ENCODE data around the gene ABL2.
"Not testable (repeated sequence)": the region's sequence is repeated elsewhere in the genome, so short reads cannot be mapped to it uniquely, and the experiment has no call there.

The ABL2 gene

DNA sequence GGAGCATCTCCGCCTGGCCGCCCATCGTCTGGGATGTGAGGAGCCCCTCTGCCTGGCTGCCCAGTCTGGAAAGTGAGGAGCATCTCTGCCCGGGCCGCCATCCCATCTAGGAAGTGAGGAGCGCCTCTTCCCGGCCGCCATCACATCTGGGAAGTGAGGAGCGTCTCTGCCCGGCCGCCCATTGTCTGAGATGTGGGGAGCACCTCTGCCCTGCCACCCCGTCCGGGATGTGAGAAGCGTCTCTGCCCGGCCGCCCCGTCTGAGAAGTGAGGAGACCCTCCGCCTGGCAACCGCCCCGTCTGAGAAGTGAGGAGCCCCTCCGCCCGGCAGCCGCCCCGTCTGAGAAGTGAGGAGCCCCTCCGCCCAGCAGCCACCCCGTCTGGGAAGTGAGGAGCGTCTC lies 94.3 kb downstream of the ABL2 start:
- not testable (repeated sequence) for DNase-seq (ENCODE audit: low spot score)

DNA sequence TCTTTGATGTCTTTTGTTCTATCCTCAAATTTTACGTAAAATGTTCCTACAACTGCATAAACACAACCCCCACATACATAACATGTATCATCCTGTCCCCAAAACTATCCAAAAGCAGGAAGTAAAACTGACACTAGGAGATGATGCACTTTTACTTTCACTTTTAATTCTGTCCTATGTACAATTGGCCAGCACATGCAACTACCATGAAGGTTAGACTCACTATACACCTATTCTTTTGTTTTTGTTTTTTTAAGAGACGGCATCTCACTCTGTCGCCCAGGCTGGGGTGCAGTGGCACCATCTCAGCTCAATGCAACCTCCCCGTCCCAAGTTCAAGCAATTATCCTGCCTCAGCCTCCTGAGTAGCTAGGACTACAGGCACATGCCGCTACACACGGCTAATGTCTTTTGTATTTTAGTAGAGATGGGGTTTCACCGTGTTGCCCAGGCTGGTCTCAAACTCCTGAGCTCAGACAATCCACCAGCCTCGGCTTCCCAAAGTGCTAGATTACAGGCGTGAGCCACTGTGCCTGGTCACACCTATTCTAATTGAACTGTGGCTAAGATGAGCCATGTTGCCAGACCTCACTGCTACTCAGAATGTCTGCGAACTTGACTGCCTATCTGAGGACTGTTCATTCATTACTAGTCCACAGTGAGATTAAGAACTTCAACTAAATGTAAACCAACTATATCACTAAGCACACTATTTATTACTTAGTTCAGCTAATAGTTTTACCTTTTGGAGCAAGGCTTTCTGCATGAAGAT lies 99.6 kb downstream of the ABL2 start:
- no peak for DNase-seq (ENCODE audit: low spot score)

DNA sequence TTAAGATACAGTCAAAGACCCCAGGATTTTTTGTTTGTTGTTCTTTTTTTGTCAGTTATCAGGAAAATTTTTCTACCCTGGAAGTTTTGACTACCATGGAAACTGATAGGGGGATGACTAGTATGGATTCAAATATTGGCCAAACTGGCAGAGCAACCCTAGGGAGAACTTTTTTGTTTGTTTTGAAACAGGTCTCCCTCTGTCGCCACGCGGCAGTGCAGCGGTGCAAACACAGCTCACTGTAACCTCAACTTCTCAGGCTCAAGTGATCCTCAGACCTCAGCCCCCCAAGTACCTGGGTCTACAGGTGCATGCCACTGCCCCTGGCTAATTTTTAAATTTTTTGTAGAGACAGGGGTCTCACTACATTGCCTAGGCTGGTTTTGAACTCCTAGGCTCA lies 101.0 kb downstream of the ABL2 start:
- no peak for DNase-seq (ENCODE audit: low spot score)

DNA sequence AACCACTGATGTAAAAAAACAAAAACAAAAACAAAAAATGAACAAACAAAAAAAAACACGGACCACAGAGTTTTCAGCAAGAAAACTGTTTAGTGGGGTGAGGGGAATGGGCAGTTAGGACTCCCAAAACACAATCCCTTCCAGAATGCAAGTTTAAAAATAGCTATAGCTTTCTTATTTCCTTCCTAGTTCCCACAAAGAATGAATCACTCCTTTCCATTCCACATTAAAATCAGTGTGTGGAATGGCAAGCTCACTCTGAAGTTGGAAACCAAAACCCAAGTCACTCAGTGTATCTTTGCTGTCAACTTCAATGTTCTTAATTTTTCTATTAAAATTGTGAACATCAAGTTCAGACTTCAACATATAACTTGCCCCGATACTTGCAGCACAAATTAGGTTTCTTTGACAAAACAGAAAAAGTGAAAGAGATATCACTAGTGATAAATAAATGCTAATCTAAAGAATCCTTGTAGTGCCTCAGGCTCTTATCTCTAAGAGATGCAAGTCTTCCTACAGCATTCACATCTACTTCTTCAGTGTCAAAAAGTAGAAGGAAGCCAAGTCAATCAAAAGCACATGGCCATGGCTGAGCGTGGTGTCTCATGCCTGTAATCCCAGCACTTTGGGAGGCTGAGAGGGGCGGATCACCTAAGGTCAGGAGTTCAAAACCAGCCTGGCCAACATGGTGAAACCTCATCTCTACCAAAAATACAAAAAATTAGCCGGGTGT lies 102.1 kb downstream of the ABL2 start:
- no peak for DNase-seq (ENCODE audit: low spot score)

DNA sequence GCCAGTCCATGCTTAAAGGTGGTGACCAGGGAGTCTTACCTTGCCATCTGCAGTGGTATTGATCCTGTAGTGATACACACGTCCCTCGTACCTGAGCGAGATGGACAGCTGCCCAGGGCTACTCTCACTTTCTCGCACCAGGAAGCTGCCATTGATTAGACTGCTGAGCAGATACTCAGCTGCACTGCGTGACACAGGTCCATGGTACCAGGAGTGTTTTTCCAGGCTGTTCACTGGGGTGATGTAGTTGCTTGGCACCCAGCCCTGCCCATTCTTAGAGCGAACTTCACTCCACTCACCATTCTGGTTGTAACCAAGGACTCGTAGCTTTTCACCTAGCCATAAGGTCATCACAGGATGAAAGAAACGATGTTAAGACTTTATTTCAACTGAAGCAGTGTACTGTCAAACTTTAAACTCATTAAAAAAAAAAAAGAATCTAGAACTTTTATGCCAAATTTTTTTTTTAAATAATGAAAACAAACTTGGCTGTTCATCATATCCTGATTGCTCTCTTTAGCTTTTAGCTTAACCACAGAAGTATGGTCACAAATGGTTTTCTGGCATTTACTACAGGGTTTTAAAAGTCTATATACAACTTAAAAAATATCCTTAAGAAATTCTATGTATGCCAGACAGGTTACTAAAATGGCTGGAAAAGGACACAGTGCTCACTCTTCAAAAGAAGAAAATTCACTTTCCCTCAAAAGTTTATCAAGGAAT lies 103.0 kb downstream of the ABL2 start:
- no peak for DNase-seq (ENCODE audit: low spot score)

DNA sequence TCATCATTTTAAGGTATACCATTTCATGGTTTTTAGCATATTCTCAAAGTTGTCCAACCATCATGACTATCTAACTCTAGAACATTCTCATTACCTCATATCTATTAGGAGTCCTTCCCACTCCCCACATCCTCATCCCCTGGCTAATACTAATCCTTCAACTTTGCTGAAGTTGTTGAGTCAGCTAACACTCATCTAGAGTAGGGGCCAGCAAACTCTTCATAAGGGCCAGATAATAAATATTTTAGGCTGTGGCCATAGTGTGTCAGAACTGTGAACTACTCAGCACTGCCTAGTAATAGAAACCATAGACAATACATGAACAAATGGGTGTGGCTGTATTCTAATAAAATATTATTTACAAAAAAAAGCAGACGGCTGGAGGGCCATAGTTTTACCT lies 104.6 kb downstream of the ABL2 start:
- no peak for DNase-seq (ENCODE audit: low spot score)

DNA sequence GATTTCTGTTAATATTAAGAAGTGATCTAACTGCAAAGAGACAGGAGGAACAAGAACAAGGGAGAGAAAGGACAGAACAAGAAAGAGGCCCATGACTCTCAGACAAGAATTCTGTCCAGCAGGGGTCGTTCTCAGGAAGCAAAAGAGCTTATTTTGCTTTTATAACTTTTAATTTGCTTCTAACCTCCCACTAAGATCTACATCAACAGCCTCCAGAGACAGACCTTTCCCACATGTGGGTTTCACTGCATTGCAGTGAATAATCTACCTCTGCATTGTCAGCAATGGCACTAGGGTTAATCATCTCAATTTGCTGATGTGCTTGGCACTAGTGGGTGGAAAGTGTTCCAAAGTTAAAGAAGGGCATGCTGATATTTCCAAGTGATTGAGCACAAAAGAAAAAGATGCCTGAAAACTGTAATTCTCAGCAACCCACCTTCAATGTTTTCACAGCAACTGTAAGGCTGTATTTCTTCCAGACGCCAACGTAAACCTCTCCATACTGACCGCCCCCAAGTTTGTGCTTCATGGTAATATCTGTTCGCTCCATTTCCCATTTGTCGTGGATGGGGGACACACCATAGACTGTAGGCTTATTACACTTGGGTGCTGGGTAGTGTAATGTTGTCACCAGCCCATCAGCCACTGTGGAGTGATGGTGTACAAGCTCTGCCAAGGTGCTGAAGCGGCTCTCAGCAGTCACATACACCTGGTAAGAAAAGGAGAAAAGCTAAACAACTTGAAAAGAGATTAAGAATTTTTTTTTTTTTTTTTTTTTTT lies 108.1 kb downstream of the ABL2 start:
- no peak for DNase-seq (ENCODE audit: low spot score)

DNA sequence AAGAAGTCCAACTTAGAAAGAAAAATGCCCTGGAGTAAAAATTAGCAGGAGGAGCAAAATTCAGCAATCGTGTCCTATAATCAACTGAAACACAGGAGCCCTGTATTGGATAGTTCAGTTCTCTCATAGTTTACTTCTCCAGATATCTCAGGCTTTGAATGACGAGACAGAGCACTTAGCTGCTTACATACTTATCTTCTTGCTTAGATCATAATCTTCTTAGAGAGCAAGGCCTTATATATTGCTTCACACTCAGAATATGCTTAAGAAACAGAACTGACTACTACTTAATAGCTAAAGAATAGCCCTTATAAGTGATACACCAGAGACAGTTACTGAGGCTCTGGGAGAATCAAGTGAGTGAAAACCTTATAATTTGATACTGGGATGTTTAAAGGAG lies 108.7 kb downstream of the ABL2 start:
- DNase-seq (ENCODE audit: low spot score) = no peak

DNA sequence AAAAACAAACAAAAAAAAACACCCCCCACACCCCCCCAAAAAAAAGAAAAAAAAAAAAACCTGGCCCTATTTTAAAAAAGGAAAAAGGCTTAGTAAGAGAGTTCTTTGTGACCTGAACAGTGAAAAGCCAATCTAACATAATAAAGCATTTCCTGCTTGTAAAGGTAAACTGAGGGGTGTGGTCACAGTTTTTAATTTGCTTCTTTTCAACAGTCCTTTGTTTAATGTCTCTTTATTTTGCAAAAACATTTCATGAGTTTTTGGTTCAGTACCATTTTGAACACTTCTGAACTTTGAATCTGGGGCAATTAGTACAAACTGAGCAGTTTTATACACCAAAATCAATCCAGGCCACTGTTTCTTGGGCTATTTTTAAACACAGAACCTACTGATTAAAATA lies 110.0 kb downstream of the ABL2 start:
- no peak for DNase-seq (ENCODE audit: low spot score)

DNA sequence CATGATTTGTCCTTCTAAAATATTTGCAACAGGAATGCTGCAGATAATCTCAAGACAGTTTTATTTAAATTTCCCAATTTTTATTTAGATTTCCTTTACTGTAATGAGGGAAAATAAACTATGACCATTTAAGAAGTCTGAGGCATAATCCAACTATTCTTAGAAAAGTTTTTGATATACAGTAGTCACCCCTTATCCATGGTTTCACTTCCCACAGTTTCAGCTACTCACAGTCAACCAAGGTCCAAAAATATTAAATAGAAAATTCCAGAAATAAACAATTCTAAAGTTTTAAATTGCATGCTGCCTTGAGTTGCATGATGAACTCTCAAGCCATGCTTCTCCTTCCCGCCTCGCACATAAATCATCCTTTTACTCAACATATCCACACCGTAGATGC lies 114.3 kb downstream of the ABL2 start:
- DNase-seq (ENCODE audit: low spot score) = no peak

DNA sequence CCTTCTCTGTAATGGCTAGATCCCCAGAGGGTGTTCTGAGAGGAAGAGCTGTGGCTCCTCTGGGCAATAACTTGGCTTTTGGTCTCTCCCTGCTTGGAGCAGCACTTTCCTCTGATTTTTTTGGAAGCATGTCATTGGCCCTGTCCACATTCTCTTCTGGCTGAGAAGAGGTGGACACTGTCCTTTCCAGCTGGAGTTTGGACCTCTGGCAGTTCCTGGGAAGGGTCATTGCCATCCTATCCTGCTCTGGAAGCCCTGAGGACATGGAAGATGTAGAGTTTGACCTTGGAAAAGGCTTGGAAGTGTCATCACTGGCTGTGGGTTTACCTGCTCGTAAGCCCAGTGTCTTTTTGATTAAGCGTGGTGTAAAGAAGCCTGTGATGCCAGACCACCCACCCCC lies 120.8 kb downstream of the ABL2 start:
- no peak for DNase-seq (ENCODE audit: low spot score)

DNA sequence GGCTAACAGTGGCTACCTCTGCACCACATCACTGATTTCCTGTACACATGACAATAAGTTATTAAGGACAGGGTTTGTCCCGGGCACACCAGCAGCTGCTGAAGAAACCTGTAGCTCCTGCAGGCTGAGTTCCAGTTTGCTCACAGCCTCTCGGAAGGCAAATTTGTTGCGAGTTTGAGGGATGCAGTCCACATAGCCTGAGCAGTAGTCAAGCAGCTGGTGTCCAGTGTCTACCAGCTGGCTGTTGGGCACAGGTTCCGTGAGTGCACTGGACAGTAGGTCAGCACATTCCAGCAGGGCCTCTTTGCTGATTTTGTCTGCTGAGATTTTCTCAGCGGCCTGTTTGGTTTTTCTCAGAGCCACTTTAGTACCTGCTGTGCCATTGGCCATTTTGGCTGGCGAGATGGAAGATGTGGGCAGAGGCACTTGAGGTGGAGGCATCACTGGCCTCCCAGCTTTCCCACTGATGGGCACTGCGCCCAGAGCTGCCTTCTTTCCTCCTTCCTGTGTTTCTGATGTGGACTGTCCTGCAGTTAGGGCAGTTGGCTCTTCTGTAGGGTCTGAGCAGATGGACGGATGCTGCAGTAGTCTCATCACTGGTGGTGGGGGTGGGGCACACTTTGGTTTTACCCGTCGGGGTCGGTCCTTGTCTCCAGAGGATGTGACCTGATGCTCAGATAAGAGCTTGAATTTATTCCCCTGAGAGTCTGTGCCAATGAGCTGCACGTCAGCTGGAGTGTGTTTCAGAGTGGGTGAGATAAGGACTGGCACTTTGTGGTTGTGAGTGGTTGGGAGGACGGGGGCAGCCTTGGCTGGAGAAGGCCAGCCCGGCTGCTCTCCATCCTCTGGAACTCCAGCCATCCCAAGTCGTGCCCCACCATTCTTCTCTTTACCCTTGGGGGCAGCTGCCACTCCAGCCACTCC lies 121.5 kb downstream of the ABL2 start:
- DNase-seq (ENCODE audit: low spot score) = no peak

DNA sequence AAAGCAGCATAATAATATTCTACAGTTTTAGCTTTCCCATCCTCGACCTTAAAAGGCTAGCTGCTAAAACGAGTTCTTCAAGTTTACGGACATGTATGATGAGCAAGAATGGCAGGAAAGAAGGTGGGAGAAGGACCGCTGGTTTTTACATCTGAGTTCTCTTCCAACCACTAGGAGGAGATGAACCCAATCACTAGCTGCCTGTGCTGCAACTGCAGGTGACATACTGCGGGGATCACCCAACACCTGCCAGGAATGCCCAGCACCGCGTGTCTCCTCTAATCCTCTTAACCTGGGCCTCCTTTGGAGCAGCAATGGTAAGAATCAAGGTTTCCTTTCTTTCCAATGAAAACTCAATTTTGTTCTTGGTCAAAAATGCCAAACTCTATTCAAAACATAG lies 124.1 kb downstream of the ABL2 start:
- DNase-seq (ENCODE audit: low spot score) = no peak

DNA sequence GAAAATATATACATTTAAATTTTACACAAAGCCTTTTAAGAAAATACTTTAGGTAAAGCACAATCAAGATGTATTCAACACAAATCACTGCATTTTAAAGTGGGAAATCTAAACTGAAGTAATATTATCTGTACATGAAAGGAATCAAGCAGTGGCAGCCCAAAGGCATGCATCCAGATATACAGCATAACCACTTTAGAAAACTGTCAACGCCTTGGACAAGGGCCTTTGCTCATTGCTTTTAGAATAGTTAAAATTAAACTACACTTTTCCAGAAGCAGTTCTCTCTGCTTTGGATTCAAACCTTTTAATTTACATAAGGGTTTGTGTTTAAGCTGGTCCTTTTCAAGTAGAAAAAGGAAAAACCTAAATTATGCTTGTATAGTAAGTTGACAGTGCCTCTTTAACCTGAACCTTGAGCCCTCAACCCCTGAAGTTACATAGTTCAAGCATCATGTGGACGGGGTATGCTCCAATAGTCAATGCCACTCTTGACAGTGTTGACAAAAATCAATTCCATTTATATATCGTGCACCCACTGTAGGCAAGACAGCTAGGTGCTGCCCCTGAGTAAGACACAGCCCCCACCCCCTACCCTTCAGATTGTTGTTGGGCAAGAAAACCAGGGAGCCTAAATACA lies 124.7 kb downstream of the ABL2 start:
- DNase-seq (ENCODE audit: low spot score) = no peak

DNA sequence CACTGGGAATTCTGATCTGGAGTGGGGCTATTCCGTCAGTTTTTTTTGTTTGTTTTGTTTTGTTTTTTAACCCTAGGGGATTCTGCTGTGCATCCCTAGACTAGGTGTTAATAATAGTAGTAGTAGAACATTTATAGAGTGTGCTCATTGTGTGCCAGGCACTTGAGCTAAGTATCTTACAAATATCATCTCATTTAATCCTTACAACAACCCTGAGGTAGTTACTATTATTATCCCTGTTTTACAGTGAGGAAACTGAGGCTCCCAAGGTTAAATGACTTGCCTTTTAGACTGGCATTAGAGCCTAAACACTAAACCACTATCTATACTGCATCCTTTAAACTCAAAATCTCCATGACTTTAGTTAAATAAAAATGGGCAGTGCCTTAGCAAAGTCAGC lies 125.5 kb downstream of the ABL2 start:
- DNase-seq (ENCODE audit: low spot score) = no peak

DNA sequence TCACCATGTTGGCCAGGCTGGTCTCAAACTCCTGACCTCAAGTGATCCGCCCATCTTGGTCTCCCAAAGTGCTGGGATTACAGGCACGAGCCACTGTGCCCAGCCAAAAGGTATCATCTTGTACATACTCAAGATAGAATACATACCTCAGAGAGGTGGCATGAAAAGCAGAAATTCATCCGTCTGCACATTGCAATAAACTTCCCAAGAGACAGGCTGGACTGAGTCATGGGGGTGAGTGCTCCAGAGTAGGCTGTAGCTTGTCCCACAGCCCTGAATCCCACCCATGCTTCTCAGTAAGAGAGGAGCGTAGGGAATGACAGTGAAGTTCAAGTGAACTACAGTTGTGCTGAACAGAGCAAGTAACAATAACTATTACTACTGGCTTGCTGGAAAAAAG lies 127.9 kb downstream of the ABL2 start:
- no peak for DNase-seq (ENCODE audit: low spot score)

DNA sequence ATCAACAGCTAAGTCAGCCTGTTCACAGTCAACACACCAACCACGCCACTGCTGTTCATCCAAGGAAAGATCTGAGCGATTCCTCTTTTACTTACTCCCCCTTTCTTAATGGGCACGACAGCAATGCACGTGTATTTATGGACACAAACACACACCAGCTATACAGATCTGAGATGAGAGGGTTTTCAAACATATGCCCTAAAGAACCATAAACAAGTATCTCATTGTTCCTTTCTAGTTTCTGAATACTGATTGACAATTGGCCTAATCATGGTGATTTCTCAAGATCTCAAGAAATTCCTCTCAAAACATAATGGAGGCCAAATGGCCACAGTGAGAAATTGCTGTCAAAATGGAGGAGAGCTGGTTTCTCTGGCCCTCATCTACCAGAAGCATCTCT lies 129.6 kb downstream of the ABL2 start:
- DNase-seq (ENCODE audit: low spot score) = no peak

DNA sequence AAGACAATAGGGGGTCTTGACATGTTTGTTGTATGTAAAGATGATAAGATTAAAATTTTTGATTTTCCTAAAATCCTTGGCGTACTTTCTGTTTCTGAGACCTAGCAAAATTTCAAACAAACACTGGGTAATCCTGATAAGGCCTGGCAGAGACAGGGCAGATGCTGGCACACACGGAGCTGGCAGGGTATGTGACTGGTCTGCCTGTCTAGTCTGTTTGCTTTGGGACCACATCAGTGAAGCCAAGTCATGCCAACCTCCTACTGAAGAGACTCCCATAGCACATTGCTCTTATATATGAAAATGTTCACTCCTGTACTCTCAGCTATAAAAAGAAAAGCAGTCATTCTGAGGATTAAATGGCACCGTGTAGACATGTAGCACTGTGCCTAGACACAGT lies 133.6 kb downstream of the ABL2 start:
- no peak for DNase-seq (ENCODE audit: low spot score)

DNA sequence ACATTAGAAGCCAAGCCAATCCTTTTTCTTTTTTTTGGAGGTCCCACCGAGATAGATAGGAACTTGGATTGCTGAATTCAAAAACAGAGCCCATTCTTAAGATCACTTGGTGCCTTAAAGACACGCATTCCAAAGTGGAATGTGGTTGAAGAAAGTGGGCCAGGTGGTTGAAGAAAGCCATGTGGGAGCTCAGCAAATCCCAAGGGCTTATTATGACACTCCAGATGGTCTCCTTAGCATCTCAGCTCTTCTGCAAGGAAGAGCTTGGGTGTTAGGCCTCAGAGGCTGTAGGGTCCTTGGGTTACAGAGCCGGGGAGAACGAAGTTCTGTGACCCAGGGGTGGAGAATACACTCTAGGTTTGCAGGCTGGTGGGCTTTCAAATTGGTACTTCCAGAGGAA lies 134.1 kb downstream of the ABL2 start:
- no peak for DNase-seq (ENCODE audit: low spot score)

DNA sequence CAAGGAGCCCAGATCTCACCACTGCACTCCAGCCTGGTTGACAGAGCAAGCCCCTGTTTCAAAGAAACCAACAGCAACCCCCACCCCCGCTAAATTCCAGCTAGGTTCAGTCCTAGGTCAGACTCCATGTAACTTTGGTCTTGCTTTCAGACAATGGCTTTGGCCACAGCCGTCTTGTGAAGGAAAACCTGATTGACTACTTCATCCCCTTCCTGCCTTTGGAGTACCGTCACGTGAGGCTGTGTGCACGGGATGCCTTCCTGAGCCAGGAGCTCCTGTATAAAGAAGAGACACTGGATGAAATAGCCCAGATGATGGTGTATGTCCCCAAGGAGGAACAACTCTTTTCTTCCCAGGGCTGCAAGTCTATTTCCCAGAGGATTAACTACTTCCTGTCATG lies 134.7 kb downstream of the ABL2 start:
- DNase-seq (ENCODE audit: low spot score) = no peak

All from AG08396 (cell line).